Uterus (tissue), 4 donors: ENCODE data around the gene ABCB8. TPM values are rescaled to one million over a fixed set of nuclear protein-coding genes. Genes with fewer than 3 reads are reported as not detected.

Experiments
- DNase-seq, 2 donors: peaks; one replicate each; pipeline ENCODE4 v3.0.0-alpha.2; 2019 to 2020
- H3K27ac ChIP-seq, 2 donors: fragments of 200-600 bp; sonication (generic); 1 replicate in 1 of 2; 2 replicates in 1 of 2; pipeline ENCODE4 v1.5.1; 2016 to 2018
- H3K27me3 ChIP-seq, 2 donors: fragments of 200-600 bp; sonication (generic); one replicate each; pipeline ENCODE4 v1.5.1; 2018 to 2019; ENCODE audit warnings: control low read depth in 1 of 2
- H3K36me3 ChIP-seq, 2 donors: fragments of 200-600 bp; sonication (generic); one replicate each; pipeline ENCODE4 v1.5.1; 2019; ENCODE audit warnings: control low read depth in 1 of 2
- H3K4me1 ChIP-seq, 2 donors: fragments of 200-600 bp; sonication (generic); one replicate each; pipeline ENCODE4 v1.5.1; 2018 to 2019; ENCODE audit warnings: control low read depth in 1 of 2
- H3K4me3 ChIP-seq, 2 donors: fragments of 200-600 bp; sonication (generic); 1 replicate in 1 of 2; 2 replicates in 1 of 2; pipeline ENCODE4 v1.5.1; 2018 to 2019; ENCODE audit warnings: mild to moderate bottlenecking in 1 of 2
- H3K9me3 ChIP-seq, 2 donors: fragments of 200-600 bp; sonication (generic); one replicate each; pipeline ENCODE4 v1.5.1; 2019; ENCODE audit warnings: control low read depth in 1 of 2
- CTCF ChIP-seq, 4 experiments: fragments of 200-600 bp in 2 of 4; fragments of 450-650 bp in 2 of 4; sonication (generic) in 2 of 4; IDR thresholded peaks; one replicate each; pipeline ENCODE4 v1.5.1; 2016 to 2019; ENCODE audit warnings: antibody characterized with exemption in 4 of 4, mild to moderate bottlenecking in 2 of 4, moderate library complexity in 1 of 4
- POLR2A ChIP-seq, 2 donors: fragments of 450-650 bp; IDR thresholded peaks; one replicate each; pipeline ENCODE4 v1.6.1; 2016; ENCODE audit warnings: antibody characterized with exemption in 2 of 2, mild to moderate bottlenecking in 1 of 2, moderate library complexity in 1 of 2
- intact Hi-C: fragments of 100-400 bp; cut with DNase I; formaldehyde crosslinking; loops from one replicate; pipeline ENCODE4 v1.15.1; 2023; ENCODE audit warnings: low total_unique reads
- total RNA-seq, 4 donors: library from RNA; depleted of rRNA in 3 of 4; stranded (reverse); fragments of >200 nt in 3 of 4; gene quantifications; one replicate each; pipeline versions ENCODE4 v1.1.0 to v1.2.4, GENCODE V29; 2014 to 2023
- donor health status: DM: yes; HTN: yes; CAD: no.

Gene ABCB8
- total RNA-seq, 4 donors from 2014 or later = 18.7 to 54.3 (median 26.0) TPM

- DNase-seq = no peak
- Histone ChIP-seq H3K4me1 (peaks cover 0 to 2% of the 10 kb centered on the region in 2 donors), H3K9me3 (no peaks in the 10 kb centered on the region), H3K4me3 (no peak overlapping the region), H3K27me3 (no peaks in the 10 kb centered on the region), H3K27ac (no peak overlapping the region), H3K36me3 (no peaks in the 10 kb centered on the region)
- intact Hi-C loops = no loop called here
- TF ChIP-seq POLR2A (IDR thresholded peaks at IDR 0.05) (no peak), CTCF (IDR thresholded peaks at IDR 0.05) (no peak)
Measured at GRCh38 chr7:151003572-151003971, 24.7 kb upstream of the ABCB8 start.

GRCh38 chr7:151005566-151005965, 22.7 kb upstream of the ABCB8 start:
- peaks cover 0 to 6% of the 10 kb centered on the region in 2 donors for H3K4me1 ChIP-seq
- TF ChIP-seq CTCF (IDR thresholded peaks at IDR 0.05) (no peak), POLR2A (IDR thresholded peaks at IDR 0.05) (no peak)
- intact Hi-C loops = no loop called here
- DNase-seq = no peak
- no peaks in the 10 kb centered on the region for H3K27me3 ChIP-seq
- no peaks in the 10 kb centered on the region for H3K9me3 ChIP-seq
- H3K4me3 ChIP-seq = no peak overlapping the region
- no peak overlapping the region for H3K27ac ChIP-seq
- no peaks in the 10 kb centered on the region for H3K36me3 ChIP-seq

GRCh38 chr7:151006590-151007300, 21.5 kb upstream of the ABCB8 start:
- peaks cover 0 to 6% of the 10 kb centered on the region in 2 donors for H3K4me1 ChIP-seq
- no peak for TF ChIP-seq CTCF (IDR thresholded peaks at IDR 0.05)
- TF ChIP-seq POLR2A (IDR thresholded peaks at IDR 0.05) = no peak
- no peak overlapping the region for H3K27ac ChIP-seq
- no peak for DNase-seq
- intact Hi-C loops = no loop called here
- H3K4me3 ChIP-seq = no peak overlapping the region
- no peaks in the 10 kb centered on the region for H3K36me3 ChIP-seq
- no peaks in the 10 kb centered on the region for H3K9me3 ChIP-seq
- no peaks in the 10 kb centered on the region for H3K27me3 ChIP-seq

- no peaks in the 10 kb centered on the region for H3K36me3 ChIP-seq
- no peak overlapping the region for H3K27ac ChIP-seq
- no peaks in the 10 kb centered on the region for H3K9me3 ChIP-seq
- no peak for TF ChIP-seq CTCF (IDR thresholded peaks at IDR 0.05)
- no peak for TF ChIP-seq POLR2A (IDR thresholded peaks at IDR 0.05)
- peaks cover 0 to 6% of the 10 kb centered on the region in 2 donors for H3K4me1 ChIP-seq
- intact Hi-C loops = no loop called here
- H3K4me3 ChIP-seq = no peak overlapping the region
- no peaks in the 10 kb centered on the region for H3K27me3 ChIP-seq
- no peak for DNase-seq
Measured at GRCh38 chr7:151007469-151007898, 20.8 kb upstream of the ABCB8 start.

GRCh38 chr7:151008143-151008510, 20.1 kb upstream of the ABCB8 start:
- intact Hi-C loops = no loop called here
- Histone ChIP-seq H3K27ac (no peak overlapping the region), H3K9me3 (no peaks in the 10 kb centered on the region), H3K27me3 (no peaks in the 10 kb centered on the region), H3K4me1 (peaks cover 0 to 6% of the 10 kb centered on the region in 2 donors), H3K36me3 (no peaks in the 10 kb centered on the region), H3K4me3 (peak overlapping the region in 1 of 2 donors; percentile 11)
- DNase-seq = no peak
- TF ChIP-seq POLR2A (IDR thresholded peaks at IDR 0.05) (no peak), CTCF (IDR thresholded peaks at IDR 0.05) (no peak)
